HT-29 (cell line): Measurements from ENCODE around the gene EFCAB6. TPM values are rescaled to one million over a fixed set of nuclear protein-coding genes. Genes with fewer than 3 reads are reported as not detected.

Source experiments
- DNase-seq: peaks from one replicate; pipeline ENCODE4 v3.0.0-alpha.2; 2015; ENCODE audit warnings: low spot score
- total RNA-seq: library from RNA; depleted of rRNA; stranded (reverse); fragments of >200 nt; shearing (Covaris generic); gene quantifications from 2 replicates; pipeline ENCODE4 v1.2.3, GENCODE V29; 2014

EFCAB6 gene
- total RNA-seq, 1 experiment from 2014 or later = 0.08 TPM

DNA sequence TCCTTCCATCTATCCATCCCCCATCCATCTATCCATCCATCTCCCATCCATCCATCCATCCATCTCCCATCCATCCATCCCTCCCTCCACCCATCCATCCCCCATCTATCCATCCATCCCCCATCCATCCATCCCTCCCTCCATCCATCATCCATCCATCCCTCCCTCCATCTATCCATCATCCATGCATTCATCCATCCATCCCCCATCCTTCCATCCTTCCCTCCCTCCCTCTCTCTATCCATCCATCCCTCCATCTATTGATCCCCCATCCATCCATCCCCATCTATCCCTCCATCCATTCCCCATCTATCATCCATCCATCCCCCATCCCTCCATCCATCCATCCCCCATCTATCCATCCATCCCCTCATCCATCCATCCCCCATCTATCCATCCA, 303.6 kb downstream of the EFCAB6 start:
- no peak for DNase-seq

DNA sequence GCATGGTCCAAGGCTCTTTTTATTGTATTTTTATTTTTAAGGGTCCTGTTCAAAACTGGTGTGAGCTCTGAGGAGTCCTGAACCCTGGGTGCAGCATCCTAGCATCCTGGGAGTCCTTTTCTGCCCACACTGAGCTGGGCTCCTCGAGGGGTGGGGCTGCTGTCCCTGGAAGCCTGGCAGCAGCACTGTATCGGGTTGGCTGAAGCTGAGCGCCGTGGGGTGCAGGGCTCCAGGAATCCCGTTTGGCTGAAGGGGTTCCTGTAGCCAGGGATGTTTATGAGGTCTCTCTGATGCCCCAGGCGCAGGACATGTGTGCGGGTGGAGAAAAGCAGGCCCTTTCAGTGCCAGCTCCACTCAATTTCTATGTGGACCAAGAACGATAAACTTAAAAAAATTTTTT, 304.9 kb downstream of the EFCAB6 start:
- DNase-seq = no peak

DNA sequence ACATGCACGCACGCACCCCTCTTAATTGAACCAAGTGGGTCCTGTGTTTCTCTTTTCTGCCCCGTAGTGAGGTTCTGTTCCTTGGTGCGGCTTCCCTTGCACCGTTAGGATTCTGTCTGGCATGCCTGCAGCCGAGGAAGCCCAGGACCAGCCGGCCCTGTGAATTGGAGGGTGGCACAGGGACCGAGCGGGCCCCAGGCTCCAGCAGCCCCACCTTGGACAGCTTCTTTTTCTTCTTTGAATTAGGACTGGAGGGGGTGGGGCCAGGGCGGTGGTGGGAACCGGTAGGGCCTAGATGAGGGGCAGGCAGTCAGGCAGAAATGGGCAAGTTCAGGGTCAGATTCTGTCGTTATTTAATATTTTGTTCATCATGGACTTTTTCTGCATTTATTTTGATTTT, 305.6 kb downstream of the EFCAB6 start:
- no peak for DNase-seq

DNA sequence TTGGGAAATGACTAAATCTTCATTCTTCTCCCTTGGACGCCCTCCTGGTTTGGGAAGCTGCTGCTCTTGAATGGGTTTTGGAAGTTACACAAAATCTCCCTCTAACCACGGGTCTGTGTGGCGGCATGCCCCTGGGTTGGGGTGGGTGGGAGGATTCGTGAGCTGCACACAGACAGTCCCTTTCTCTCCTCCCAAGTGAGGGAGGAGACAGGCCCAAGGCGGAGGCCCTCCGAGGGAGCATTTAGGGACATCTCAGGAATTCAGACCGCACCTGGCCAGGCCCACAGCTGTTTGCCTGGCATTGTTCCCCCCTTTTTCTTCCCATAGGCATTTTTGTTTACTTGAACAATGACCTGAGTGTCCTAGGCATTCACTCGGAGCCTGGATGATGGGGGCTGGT, 306.2 kb downstream of the EFCAB6 start:
- no peak for DNase-seq

DNA sequence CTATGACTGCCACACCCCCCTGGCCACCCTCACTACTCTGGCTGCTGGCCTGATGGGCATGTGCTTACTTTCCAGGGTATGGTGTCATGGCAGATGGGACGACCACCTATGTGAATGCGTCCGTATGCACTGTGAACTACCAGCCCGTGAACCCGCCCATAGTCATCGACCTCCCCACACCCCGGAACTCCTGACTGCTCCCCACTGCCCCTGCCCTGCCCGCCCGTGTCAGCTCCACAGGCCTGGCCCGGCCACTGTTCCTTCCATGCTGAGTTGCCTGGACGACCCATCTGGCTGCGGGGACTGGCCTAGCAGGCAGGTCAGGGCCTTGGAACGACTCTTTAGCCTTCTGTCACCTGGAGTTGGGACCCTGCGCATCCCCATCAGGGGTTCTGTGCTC, 306.7 kb downstream of the EFCAB6 start:
- no peak for DNase-seq

DNA sequence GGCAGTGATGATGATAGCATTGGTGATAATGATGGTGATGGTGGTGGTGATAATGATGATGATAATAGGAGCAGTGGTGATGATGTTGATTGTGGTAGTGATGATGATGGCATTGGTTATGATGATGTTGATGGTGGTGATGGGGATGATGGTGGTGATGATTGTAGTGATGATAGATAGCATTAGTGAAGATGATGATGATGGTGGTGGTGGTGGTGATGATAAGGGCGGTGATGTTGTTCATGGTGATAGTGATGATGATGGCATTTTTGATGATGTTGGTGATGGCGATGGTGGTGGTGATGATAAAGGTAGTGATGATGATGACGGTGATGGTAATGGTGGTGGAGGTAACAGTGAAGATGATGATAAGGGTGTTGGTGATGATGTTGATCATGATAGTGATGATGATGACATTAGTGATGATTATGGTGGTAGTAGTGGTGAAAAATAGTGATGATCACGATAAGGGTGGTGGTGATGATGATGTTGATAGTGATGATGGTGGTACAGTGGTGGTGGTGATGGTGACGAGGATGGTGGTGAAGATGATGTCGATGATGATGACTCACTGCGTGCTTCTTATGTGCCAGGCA, 307.3 kb downstream of the EFCAB6 start:
- no peak for DNase-seq

DNA sequence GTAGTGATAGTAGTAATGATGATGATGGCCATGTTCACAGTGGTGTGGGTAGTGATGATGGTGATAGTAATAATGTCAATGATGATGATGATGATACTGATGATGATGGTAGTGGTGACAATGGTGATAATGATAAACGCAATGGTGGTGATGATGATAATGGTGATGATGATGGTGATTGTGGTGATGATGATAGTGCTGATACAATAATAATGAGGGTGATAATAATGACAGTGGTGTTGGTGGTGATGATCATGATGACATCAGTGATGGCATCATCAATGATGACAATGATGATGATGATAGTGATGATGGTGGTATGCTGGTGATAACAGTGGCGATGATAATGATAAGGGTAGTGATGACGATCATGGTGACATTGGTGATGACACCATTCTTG, 308.0 kb downstream of the EFCAB6 start:
- no peak for DNase-seq

DNA sequence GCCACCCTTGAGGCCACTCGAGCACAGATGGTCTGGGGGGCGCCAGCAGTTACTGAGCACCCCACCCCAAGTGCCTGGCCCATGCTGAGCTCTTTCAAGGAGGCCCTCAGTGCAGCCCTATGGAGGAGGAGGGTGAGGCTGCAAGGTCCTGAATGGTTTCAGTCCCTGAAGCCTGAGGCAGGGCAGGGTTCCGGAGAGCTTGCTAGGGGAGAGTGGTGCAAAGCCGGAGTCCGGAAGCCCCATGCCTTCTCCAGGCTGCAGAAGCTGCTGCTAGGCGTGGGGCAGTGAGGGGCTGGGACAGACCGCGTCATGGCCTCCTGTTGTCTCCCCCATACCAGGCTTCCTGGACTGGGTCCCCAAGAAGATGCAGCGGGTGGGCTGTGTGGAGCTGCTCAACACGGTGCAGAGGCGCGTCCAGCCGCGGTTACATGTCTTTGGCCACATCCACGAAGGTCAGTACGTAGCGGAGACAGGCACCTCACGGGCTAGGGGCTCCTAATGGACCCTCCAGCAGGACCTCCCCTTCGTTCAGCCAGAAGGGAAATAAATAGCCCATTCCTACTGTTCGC, 309.7 kb downstream of the EFCAB6 start:
- DNase-seq = no peak

DNA sequence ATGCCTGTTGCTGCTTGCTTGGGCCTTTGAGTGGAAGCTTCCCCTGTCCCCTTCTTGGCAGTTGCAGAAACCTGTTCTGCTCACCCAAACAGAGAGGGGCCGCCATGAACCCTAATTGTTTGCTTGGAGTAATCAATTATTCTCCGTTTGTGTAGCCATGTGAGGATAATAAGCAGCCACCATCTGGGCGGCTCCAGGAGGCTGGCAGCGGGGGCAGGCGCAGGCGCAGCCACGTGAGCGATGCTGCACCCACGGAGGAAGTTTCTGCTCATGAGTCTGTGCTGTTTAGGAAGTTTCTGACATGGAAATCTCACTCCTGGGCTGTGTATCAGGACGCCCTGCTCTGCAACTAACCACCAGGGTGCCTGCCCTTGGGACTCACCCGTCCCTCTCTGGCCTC, 310.2 kb downstream of the EFCAB6 start:
- no peak for DNase-seq

DNA sequence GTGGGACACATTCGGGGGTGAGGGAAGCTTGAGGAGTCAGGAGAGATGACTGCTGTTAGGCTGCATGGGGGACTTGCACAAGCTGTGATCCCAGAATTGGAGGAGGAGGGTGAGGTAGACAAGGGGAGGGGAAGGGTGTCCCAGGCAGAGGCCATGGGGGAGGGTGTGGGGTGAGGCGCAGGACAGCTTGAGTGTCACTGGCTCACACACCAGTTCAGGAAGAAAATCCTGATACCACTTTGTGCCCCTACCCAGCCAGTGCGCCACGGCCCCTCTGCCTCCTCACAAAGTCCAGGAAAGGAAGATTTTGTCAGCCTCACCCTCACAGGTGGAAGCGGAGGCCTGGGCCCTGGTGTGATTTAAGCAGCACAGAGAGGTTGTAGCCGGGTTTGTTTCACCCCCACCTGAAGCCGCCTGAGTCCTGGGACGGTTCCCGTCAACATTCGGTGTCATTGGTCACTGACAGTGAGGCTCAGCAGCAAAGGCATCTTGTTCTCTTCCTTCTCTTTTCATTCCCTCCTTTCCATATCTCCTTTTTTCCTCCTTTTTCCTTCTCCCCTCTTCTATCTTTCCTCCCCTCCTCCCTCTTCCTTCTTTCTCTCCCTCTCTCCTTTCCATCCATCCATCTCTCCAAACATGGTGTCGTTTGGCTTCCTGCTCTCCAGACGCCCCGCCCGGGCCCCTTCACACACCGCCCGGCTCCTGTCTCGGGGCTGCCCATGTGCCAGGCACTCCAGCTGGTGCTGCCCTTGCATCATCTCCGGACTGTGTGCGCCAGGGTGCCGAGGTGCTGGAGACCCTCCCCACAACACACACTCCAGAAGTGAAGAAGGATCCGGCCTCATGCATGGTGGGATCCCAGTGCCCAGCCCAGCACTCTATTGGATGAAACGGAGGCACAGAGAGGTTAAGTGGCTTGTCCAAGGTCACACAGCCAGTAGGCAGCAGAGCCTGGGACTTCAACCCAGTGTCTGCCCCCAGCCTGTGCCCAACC, 311.0 kb downstream of the EFCAB6 start:
- no peak for DNase-seq

DNA sequence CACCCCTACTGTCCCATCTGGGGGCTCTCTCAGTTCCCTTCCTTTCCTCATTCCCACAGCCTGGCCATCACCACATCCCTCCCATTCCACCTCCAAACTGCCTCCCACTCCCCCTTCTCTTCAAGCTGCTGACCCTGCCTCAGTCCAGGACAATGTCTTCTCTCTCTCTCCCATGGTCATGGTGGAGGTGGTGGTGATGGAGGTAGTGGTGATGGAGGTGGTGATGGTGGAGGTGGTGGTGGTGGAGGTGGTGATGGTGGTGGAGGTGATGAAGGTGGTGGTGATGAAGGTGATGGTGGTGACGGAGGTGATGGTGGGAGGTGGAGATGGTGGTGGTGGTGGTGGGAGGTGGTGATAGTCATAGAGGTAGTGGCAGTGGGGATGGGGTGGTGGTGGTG, 313.2 kb downstream of the EFCAB6 start:
- no peak for DNase-seq

DNA sequence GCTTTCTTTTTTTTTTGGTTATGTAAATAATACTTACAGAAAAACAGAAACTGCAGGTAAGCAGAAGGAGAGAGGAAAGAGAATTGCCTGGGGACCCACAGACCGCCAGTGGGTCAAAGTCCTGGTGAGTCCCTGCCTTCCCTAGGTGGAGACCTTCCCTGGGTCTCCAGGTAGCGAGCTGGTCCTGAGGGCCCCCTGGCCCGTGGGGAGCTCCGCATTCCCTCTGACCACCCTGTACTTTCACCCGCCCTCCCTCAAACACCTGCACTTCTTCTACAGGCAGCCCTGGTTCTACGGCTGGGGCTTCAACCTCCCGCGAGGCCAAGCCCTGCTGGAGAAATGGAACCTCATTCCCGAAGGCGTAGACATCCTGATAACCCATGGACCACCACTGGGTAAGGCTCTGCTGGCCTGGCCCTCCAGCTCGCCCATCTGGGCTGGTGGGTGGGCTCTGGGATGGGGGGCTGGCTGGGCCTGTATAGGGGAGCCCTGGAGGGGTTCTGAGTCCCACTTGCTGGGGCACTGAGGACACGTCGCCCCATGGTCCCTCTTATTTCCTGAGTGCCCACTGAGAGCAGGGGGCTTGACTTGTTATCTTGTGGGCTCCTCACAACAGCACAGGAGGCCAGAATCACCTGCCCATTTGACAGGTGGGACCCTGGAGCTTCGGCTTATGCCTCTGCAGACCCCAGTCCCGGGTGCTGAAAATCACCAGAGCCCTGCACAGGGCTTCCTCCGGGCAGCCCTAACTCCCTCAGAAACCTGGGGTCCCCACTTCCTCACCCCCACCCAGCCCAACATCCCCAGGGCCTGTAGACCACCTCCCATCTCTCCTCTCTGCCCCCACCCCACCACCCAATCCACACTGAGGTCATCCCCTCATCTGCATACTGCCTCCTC, 313.9 kb downstream of the EFCAB6 start:
- DNase-seq = no peak

DNA sequence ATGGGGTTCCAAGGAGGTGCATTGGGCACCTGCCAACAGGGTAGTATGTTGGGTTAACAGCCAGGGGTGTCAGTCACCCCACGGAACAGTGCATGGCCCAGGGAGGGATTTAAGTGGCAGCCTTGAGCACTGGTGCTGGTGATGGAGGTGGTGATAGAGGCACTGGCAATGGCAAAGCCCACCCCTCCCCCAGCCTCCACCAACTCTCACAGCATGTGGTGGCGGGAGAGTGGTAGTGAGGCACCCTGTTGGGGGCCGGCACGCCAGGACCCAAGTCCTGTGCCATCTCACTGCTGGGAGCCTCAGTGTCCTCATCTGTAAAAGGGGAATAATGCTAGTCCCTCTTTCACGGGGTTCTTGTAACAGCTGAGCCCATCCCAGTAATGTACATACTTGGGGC, 318.8 kb downstream of the EFCAB6 start:
- no peak for DNase-seq

DNA sequence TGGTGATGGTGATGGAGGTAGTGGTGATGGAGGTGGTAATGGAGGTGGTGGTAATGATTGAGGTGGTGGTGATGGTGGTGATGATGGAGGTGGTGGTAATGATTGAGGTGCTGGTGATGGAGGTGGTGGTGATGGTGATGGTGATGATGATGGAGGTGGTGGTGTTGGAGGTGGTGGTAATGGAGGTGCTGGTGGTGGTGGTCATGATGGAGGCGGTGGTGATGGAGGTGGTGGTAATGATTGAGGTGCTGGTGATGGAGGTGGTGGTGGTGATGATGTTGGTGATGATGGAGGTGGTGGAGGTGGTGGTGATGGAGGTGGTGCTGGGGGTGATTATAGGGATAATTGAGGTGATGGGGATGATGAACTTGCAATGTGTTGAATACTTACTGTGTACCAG, 320.4 kb downstream of the EFCAB6 start:
- no peak for DNase-seq

DNA sequence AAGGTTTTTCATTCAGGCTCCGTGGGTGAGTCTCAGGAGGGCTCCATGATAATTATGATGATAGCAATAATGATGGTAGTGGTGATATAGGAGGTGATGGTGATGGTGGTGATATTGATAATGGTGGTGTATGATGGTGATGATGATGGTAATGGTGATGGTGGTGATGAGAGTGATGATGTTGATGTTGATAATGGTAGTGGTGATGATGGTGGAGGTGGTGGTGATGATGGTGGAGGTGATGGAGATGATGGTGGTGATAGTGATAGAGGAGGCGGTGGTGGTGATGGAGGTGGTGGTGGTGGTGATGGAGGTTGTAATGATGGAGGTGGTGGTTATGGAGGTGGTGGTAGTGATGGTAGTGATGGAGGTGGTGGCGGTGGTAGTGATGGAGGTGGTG, 320.9 kb downstream of the EFCAB6 start:
- DNase-seq = no peak

DNA sequence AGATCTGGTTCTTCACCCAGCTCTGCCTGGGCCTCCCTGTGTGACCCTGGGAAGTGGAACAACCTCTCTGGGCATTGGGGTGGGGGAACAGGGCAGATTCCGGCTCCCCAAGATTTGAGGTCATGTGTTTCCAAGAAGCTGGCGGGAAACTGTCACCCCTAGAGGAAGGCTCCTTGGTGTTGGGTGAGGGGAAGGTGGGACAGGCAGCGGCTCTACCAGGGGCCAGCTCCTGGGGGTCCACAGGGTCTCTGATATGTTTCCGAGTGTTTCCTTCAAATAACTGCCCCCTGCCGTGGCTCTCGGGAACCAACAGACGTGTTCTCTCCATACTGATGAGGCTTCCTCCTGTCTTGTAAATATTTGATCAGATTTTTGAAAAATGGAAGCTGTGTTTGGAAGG, 321.8 kb downstream of the EFCAB6 start:
- DNase-seq = no peak

DNA sequence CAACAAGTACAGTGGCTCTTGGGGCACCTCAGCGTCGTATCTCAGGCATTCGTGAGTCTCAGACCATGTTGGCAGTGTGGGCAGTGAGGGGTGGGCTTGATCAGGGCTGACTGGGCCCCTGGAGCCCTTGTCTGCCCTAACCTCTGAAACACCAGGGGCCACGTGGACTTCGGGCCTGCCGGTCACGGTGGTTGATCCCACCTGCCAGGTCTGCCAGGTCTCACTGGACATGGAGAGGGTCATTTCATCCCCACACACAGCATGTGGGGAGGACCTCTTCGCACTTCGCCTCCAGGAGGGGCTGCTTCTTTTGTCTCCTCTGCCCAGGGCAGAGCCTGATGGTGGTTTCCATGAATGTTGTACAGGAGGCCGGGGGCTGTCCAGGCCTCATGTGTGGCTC, 323.2 kb downstream of the EFCAB6 start:
- no peak for DNase-seq

DNA sequence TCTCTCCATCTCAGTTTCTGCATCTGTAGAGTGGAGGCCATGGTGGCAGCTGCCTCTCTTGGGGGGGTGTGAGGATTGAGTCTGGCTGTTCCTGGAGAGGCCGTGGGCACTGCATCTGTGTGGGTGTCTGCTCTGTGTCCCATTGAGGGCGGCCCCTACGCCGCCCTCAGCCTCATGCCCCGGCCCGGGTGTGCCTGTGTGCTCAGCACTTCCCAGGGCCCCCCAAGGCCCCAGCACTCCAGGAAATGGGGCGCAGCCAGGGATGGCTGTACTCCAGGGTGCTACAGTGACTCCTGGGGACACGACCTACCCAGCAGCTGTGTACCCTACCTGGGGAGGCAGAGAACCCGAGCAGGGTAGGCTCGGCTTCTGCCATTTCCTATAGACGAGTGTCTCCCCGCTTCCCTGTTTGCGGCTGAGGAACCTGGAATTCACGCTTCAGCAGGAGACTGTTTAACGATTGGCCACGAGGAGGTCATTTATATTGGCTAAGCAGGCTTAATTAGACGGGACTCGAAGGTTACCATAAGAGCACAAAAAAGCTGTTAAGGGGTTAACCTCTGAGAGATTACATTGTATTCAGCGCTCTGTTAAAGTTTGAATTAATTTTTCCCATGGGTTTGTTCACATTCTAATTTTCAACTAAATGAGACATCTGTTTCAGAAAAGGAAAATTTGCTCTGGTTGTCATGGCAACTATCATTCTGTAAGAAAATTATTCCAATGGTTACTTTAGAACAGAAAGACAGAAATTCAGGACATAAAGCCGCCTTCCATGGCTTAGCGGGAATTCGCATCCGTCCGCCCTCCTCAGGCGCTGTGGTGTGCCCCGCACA, 323.9 kb downstream of the EFCAB6 start:
- no peak for DNase-seq

DNA sequence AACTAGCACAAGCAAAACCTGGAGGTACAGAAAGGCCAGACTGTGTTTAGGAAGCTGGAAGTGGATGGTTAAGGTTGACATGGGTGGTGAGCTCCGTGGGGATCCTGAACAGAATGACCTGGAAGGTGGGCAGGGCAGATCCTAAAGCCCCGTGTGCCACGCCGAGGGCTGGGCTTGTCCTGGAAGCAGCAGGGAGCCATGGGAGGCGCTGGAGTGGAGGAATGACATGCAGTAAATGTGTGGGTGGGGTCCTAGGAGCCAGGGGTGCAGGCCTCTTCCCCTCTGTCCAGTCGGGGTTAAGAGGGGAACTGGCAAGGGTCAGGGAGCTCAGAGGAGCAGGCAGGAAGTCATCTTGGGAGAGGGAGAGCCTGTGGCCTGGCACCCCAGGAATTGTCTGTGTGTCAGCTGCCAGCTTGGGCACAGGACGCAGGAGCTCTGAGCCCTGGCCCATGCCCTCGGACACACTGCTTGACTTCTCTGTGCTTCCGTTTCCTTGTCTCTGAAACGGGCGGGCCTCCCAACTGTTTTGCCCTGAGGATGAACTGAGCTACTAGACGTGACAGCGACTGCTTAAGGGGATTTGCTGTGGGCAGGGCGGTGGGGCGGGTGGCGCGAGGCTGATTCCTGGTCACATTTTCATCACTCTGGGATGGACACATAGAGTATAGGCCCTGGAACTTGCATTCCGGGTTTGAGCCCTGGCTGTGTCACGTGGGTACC, 324.6 kb downstream of the EFCAB6 start:
- no peak for DNase-seq

DNA sequence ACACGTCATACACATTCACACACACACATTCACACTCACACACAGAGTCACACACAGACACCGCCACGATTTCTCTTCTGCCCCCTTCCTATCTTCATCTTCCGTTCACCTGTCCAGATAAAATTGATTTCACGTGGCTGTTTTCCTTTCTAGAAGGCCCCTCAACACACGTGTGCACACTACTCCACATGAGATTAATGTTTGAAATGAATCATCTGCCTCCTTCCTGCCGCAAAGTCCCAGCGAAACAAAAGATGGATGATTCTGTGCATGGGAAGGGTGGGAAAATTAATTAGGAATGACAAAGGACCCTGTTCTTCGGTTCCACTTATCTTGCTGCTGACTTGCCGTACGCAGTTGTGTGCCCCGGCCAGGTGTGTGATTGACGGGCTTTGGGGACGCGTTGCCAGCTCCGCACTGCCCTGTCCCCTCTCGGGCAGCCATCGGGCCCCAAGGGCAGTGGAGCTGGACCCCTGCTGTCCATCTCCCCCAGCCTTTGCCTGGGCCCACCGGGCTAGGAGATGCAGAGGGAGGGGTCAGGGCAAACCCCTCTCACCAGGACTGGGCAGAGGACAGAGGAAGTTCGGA, 326.5 kb downstream of the EFCAB6 start:
- no peak for DNase-seq
